ENCODE data around the gene OCRL.

OCRL gene

GRCh38 chrX:129540068-129540653 lies at the start of gene OCRL:
OCRL (plus strand) TSS chrX:129540259; CDS start chrX:129540440, 181 bp downstream.
- peak; percentile 5 for DNase-seq

- DNase-seq: no peak
Observed at GRCh38 chrX:129490330-129490729, 49.7 kb upstream of the OCRL start.

- DNase-seq: no peak
Observed at GRCh38 chrX:129493643-129494042, 46.4 kb upstream of the OCRL start.

- no peak for DNase-seq
Observed at GRCh38 chrX:129494887-129495286, 45.2 kb upstream of the OCRL start.

- no peak for DNase-seq
Observed at GRCh38 chrX:129495900-129496299, 44.2 kb upstream of the OCRL start.

- no peak for DNase-seq
Observed at GRCh38 chrX:129496625-129497024, 43.4 kb upstream of the OCRL start.

- no peak for DNase-seq
Observed at GRCh38 chrX:129497146-129497843, 42.8 kb upstream of the OCRL start.

GRCh38 chrX:129510331-129510730 lies 29.7 kb upstream of the OCRL start:
- no peak for DNase-seq

GRCh38 chrX:129511689-129512088 lies 28.4 kb upstream of the OCRL start:
- no peak for DNase-seq

- no peak for DNase-seq
Observed at GRCh38 chrX:129512409-129512808, 27.6 kb upstream of the OCRL start.

- no peak for DNase-seq
Observed at GRCh38 chrX:129516402-129516801, 23.7 kb upstream of the OCRL start.

GRCh38 chrX:129520151-129520550 lies 19.9 kb upstream of the OCRL start:
- DNase-seq: no peak

GRCh38 chrX:129522184-129523078 lies 17.6 kb upstream of the OCRL start:
- DNase-seq: peak; percentile 0

GRCh38 chrX:129523079-129523911 lies 16.8 kb upstream of the OCRL start, which contains the start of gene SMARCA1:
SMARCA1 (minus strand) TSS chrX:129523490; CDS start chrX:129523370, 120 bp downstream.
- no peak for DNase-seq

GRCh38 chrX:129524250-129524850 lies 15.7 kb upstream of the OCRL start:
- no peak for DNase-seq

GRCh38 chrX:129525162-129525561 lies 14.9 kb upstream of the OCRL start:
- DNase-seq: no peak

- DNase-seq: no peak
Observed at GRCh38 chrX:129525896-129526295, 14.2 kb upstream of the OCRL start.

- DNase-seq: no peak
Observed at GRCh38 chrX:129529685-129530281, 10.3 kb upstream of the OCRL start.

GRCh38 chrX:129530410-129530809 lies 9.6 kb upstream of the OCRL start:
- DNase-seq: no peak

- no peak for DNase-seq
Observed at GRCh38 chrX:129531132-129531531, 8.9 kb upstream of the OCRL start.

GRCh38 chrX:129534816-129535578 lies 5.1 kb upstream of the OCRL start:
- no peak for DNase-seq
